NCI-H446 treated with DMSO at 0.1 percent for 48 hours (cell line): ENCODE data around the gene ITM2C.

Experiments used
- DNase-seq: peaks from one replicate; lab custom pipeline; 2025; lab: John Stamatoyannopoulos, UW

The ITM2C gene, protein sequence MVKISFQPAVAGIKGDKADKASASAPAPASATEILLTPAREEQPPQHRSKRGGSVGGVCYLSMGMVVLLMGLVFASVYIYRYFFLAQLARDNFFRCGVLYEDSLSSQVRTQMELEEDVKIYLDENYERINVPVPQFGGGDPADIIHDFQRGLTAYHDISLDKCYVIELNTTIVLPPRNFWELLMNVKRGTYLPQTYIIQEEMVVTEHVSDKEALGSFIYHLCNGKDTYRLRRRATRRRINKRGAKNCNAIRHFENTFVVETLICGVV

DNA sequence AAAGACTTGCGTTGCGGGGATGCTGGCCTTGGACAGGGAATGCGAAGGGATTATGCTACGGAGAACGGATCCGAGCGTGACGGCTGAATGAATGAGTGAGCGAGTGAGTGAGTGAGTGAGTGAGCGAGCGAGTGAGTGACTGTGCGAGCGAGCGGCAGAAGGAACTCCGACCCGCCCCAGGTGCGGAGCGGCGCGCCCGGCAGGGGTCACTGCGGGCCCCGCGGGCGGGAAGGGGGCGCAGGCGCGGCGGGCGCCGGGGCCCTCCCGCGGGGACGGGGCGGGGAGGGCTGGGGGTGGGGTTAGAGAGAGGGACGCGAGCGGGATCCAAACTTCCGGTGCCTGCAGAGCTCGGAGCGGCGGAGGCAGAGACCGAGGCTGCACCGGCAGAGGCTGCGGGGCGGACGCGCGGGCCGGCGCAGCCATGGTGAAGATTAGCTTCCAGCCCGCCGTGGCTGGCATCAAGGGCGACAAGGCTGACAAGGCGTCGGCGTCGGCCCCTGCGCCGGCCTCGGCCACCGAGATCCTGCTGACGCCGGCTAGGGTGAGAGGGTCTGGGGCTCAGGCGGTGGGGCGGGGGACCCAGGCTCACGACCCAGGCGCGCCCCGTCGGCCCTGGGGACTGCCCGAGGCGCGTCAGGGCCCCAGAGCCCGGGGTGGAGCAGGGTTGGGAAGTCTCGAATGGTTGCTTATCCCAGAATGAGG, at the start of gene ITM2C:
ITM2C (plus strand) TSS at position 338 of the 702 bp plus-strand sequence; CDS start at position 422, 84 bp downstream.
- DNase-seq, result no peak

DNA sequence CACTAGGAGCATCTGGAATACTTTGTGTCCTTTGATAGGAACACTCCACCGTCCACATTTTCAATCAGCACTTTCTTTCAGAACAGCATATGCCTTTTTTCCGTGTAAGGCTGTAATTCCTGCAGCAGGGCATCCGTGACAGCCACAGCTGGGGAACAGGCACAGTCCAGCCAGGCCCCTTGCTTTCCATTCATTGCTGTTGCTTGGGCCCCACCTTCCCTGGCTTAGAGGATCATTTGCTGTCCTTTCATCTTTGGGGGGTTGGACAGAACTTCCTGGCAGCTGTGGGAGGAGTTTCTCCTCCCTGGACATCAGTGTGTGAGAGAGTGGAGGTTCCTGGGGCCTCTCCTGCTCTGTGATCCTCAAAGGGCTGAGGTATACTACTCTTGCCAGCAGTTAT, 49.7 kb upstream of the ITM2C start:
- DNase-seq, result no peak

DNA sequence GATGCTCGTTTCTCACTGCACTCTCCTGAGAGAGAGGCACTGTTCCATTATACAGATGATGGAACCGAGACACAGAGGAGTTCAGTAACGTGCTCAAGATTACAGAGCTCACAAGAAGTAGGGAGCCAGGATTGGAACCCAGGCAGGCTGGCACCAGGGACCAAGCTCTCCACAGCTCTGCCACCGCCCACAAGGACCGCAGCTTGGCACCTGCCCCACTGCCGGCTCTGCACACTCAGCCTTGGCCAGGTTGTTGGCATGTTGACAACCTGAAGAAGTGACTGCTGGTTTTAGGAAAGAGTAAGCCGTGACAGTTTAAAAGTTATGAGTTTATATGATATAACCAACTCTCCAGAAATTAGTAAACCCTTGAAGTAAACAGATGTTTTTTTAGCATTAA, 48.0 kb upstream of the ITM2C start:
- DNase-seq, result no peak

DNA sequence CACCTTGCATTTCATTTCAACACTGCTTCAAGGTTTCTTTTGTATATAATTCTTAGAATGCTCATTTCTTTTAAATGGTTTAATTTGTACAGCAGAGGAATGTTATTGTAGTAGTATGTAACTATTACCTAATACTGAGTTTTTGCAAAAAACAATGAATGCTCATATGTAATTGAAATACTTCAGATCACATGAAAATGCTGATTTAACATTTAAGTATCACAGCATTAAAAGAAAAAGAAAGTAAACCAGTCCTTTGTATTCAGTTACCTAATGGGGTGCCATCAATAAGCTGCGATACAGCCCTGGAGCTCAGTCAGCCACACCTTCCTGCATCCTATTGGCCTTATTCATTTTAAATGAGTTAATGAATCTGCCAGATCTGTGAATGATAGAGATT, 45.3 kb upstream of the ITM2C start:
- no peak for DNase-seq

DNA sequence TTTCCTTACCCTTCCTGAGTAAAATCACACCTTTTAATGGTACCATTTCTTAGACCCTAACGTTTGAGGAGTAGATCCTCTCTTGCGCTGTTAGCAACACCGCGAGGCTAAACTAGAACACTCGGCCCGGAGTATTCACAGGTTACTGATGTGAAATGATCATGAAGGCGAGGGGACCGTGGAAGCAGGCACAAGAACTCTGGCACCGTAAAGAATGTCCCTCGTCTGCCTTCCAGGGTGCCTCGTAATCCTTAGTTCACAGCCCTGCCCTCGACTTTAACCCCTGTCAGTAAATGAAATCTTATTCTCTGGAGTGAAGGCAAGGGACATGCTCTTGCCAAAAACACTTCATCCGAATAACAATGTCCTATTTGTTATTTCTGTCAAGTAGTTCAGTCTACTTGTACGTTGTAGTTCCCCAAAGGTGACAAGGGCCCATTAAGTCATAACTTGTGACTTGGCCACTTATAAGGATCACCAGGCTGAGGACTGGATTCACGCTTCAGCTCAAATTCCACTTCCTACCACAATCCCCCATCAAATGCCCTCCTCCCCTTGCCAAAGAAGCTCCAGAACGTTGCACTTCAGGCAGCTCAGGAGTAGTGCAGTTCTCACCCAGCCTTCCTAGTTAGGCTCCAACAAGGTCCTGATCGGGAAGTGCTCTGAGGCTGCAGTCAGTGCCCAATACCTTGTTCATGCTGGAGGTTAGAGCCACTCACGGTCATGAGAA, 43.3 kb upstream of the ITM2C start:
- DNase-seq, result no peak

DNA sequence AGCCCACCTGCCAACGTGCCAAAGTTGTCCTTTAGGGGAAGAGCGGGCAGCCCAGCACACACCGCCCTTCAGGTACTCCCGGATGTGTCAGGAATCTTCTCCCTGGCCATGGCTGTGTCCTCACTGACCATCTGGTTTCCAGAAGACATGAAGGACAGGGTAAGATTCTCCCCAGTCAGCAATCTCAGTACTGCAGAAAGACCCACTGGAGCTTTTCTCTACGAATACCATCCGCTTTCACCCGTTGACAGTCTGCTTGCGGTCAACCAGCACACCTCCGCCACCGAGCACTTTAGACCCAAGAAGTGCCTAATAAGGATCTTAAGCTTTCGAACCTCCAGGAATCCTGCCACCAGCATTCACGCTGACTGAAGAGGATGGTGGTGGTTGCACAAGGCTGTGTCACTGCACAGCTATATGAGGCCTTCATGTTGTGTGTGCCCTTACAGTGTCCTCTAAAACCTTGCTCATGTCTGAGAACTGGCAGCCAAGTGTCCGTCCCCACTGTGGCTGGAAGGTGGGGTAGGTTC, 42.7 kb upstream of the ITM2C start:
- no peak for DNase-seq

DNA sequence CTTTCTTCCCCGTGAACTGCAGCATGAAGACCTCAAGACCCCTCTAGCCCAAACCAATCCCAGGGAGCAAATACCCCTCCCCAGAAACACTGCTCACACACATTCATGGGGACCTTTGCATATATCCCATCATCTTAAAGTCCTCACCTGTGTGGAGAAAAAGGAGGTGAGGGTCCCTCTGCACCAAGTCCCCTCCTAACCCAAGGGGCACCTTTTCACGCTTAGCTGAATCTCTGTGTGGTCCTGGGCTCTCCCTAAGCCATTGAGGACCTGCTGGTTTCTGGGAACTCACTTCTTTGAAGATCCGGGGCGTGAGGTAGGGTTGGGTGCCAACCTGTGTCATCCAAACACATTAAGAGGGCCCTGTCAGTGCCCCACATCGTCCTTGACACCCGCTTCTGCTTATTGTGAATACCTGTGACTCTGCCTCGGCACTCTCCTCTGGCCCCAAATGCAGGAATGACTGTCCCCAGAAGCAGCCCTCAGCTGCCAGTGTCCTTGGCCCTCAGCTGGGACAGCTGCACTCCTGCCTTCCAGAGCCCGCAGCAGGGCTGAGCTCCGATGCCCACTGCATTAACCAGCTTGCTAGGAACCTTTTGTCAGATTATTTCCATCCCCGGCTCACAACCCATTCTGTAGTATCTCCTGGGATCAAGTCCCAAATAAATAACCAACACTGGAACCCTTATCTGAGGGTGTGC, 41.3 kb upstream of the ITM2C start:
- no peak for DNase-seq

DNA sequence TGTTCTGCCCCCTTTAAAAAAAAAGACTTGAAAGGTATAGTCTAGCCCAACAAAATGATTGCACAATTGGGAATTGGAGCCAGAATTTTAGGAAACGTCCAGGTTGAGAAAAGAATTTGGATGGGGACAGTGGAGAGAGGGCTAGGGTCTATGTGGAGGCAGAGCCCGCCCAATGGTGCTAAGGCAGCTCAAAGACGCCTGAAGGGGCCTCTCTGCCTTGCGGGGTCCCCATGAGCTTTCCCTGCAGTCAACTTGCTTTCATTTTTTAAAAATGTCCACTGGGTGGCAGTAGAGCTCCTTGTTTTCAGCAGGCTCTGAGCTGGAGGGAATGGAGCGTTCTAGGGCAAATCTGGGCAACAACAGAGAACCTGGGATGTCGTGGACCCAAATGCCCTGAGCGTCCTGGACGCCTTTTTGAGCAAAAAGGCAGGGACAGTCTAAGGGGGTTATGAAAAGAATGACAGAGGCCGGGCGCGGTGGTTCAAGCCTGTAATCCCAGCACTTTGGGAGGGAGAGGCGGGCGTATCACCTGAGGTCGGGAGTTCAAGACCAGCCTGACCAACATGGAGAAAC, 40.2 kb upstream of the ITM2C start:
- peak; percentile 19 for DNase-seq

DNA sequence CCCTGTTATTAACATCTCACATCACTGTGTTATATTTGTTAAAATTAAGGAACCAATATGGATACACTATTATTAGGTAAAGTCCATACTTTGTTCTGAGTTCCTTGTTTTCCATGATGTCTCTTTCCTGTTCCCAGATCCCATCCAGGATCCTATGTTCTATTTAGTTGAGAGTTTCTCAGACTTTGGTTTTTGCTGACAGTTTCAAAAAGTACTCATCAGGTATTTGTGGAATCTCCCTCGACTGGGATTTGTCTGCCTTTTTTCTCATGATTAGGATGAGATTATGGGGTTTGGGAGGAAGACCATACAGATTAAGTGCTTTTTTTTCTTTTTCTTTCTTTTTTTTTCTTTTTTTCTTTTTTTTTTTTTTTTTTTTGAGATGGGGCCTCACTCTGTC, 39.4 kb upstream of the ITM2C start:
- DNase-seq, result no peak

DNA sequence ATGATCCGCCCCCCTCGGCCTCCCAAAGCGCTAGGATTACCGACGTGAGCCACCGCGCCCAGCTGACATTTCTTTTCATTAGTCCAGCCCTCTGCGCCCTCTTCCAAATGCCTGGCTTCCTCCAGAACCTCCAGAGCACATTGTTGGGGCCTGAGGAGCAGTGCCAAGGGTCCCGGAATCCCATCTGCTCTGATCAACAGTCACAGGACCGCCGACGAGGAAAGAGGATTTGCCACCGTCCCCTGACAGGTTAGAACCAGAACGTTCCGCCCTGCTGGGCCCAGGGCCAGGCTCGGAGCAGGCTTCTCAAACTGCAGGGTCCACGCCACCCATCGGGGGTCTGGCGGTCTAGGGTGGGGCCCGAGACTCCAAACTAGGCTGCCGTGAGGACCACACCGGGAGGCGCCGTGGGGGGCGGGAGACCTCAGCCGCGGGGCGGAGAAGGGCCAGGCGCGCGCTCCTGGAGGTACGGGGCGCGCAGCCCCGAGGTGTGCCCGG, 36.9 kb upstream of the ITM2C start:
- DNase-seq, result no peak

DNA sequence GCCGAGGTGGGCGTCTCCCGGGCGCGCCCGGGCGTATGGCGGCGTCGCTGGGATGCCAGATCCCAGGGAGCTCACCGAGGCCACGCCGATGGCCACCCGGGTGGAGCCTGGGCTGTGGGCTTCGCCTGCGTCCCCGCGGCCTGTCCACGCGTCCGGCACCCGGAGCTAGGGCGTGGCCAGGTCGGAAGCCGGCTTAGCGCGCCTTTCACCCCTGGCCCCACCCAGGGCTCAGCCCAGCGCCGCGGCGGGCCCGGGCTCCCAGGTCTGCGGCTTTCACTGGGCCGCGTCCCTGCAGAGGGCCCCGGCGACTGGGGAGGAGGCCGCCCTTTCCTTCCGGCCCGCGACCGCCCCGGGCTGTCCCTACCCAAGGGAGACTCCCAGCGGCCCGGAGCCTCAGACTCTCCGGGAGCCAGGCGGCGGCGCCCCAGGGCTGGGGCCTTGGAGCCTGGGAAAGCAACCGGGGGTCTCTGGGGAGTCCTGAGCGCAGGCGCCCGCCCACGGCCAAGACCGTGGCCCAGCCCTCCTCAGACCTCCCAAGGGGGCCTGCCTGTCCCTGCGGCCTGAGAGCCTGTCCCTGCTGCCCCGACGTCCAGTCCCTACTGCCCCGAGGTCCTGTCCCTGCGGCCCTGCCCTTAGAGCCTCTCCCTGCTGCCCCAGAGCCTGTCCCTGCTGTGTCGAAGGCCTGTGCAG, 36.3 kb upstream of the ITM2C start:
- no peak for DNase-seq

DNA sequence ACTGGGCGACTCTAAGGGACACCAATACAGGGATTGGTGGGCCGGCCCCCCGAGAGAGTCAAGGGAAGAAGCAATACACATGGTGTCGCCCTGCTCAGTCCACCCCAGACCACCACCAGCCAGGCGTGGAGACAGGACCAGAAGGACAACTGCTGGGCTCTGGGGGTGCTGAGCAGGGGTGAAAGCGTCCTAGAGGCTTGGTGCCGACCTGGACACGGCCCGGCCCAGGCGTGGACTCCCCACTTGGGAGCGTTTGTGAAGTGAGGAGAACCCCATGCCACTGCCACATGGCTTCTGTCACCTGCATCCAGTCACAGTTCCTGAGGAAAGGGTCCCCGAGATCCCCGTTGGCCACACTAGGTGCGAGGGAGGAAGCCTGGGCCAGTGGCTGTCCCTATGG, 35.4 kb upstream of the ITM2C start:
- no peak for DNase-seq

DNA sequence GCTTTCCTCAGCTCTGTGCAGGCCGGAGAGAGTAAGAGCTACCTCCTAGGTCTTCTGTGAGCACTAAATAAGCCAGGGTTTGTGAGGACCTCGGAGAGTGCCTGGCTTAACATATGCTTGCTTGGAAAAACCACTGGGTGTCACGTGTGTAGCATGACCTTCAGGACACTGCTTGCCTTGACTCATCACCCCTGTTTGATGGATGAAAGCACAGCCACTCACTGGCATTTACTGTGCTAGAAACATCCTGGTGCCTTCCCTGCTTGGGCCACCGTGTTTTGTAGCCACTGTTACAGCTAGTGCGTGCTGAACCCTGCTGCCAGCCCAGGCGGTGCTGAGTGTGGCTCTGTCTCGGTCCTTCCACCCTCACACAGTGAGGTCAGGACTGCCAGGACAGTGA, 34.8 kb upstream of the ITM2C start:
- no peak for DNase-seq

DNA sequence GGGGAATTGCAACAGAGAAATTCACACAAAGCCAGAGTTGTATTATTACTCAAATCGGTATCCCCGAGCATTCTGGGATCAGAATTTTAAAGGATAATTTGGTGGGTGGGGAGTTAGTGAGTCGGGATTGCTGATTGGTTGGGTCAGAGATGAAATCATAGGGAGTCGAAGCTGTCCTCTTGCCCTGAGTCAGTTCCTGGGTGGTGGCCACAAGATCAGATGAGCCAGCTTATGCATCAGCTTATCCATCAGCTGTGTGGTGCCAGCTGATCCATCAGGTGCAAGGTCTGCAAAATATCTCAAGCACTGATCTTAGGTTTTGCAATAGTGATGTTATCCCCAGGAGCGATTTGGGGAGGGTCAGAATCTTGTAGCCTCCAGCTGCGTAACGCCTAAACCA, 34.3 kb upstream of the ITM2C start:
- no peak for DNase-seq

DNA sequence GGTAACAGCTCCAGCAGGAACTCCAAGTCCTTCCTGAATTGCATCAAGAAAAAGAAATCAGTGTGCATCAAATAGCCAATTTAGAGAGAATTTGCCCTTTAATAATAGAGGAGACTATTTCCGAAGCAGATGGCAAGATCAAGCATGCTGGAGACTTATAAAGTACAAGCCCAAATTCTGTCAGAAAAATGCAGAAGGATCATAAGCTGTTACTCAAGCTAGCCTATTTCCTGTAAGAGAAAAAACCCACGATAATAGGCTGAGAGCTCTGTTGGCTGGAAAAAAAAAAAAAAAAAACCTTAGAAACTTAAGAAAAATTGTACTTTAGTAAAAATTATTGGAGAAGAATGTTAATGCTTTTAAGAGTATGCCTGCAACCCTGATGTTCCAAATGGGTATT, 24.4 kb upstream of the ITM2C start:
- no peak for DNase-seq

DNA sequence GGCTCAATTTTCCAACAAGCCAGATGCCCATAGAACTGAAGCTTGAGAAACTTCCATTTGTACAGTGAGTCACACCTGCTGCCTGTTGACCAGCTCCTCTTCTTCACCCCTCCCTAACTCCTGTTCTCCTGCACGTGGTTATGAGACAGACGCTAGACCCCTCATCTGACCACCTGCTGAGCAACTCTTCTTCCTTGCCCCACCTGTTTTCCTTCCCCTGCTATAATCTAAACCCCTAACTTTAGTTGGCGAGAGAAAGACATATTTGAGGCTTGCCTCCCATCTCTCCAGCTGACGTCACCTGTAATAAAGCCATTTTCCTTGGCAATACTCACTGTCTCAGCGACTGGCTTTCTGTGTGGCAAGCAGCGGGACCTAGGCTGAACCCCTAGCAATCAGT, 22.3 kb upstream of the ITM2C start:
- DNase-seq, result no peak

DNA sequence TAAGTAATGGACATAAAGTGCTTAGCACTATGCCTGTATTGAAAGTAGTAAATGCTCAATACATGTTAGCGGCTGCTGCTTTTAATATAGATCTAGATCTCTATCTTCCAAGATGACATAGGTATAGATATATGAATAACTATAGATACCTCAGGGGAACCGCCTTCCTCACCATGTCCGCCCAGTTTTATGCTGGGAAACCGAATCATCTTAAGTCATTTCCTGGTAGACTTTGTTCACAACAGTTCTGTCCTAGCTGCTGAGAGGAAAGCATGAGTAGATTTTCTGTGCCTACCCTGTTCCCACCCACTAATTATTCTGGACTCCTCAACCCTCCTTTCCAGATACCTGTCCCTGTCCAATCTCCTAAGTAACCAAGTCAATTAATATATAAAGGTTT, 21.6 kb upstream of the ITM2C start:
- DNase-seq, result no peak

DNA sequence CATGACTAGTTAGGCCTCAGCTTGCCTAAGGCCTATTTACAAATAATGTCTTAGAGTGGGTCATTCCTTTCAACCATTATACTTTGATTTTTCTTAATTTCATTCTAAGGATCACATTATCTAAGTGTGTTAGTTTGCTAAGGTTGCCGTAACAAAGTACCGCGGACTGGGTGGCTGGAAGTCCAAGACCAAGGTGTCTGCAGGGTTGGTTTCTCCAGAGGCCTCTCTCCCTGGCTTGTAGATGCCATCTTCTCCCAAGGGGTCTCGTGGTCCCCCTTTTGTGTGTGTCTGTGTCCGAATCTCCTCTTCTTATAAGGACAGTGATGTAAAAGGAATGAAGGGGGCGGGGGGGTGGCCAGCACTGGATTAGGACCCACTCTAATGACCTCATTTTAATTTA, 18.4 kb upstream of the ITM2C start:
- DNase-seq, result no peak

DNA sequence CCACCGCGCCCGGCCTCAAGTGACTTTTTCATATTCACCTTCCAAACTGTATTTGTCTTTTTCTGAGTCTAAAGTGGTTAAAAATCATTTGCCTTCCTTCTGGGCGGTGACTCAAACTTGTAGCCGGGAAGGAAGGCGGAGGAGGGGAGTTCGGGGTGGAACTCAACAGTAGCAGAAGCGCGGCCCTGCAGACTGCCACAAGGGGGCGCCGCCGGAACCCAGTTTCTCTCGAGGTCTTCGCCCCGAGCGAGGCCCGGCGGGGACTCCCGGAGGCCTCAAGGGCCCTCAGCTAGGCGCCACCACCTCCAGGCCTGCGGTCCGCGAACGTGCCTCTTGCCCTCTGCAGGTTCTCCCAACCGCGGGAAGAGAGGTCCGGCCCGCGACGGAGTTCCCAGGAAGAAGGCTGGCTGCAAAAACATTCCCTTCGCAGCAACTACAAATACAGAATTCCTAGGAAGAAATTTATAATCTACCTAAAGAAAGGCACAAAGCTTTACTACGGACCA, 16.8 kb upstream of the ITM2C start:
- DNase-seq, result no peak

DNA sequence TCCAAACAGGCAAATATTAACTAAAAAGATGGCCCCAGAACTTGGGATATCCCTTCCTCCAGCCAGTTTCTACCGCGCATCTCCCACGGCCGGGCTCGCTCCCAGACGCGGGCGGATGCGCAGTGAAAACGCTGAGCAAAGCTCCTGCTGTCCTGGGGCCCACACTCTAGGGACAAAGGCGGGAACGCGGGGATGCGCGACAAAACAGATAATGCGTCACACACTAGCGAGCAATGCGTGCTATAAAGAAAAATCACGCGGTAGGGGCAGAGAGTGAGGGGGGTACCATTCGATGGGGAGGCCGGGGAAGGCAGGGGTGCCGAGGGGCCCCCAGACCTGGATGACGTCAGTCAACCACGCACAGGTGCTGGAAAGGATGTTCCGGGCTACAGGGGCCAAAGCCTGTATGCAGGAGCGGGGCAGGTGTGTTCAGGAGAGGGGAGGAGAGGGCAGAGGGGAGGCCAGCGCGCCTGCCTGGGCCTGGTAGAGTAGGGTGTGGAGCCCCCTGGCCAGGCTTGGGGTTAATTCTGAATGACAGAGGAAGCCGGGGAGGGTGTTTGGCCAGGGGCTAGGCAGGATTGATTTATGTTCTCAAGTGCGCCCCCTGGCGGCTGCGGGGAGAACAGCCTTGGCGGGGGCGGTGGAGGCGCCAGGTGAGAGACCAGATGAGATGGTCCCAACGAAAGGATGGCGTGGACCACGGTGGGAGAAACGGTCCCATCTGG, 14.9 kb upstream of the ITM2C start:
- no peak for DNase-seq

DNA sequence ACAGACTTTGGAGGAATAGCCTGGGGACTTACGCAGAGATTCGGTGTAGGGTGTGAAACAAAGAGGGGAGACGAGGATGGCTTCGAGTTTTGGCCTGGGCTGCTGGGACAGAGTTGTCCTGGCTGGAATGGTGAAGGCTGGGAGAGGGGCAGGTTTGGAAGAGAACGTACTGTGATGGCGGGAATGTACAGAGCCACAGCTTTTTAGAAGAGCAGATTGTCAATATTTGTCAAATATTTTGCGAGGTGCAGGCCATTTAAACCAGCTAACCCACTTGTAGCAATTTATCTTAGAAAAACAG, 14.4 kb upstream of the ITM2C start:
- no peak for DNase-seq
